HepG2 (cell line): ENCODE results near the gene KMT2B. TPM values are rescaled to one million over a fixed set of nuclear protein-coding genes. Genes with fewer than 3 reads are reported as not detected.

Source experiments
- ELF1 ChIP-seq: sonication (generic); formaldehyde crosslinking; IDR thresholded peaks from 2 replicates; pipeline ENCODE4 v1.4.0; 2020; ENCODE audit warnings: missing genetic modification reagents
- HIVEP1 ChIP-seq: sonication (generic); formaldehyde crosslinking; IDR thresholded peaks from 2 replicates; pipeline ENCODE4 v1.4.0; 2020; ENCODE audit warnings: mild to moderate bottlenecking, missing genetic modification reagents
- IRF2 ChIP-seq: IDR thresholded peaks from 2 replicates; pipeline ENCODE4 v1.6.1; 2018; ENCODE audit warnings: missing genetic modification reagents, missing compliant biosample characterization
- LCORL ChIP-seq, 2 experiments: fragments of 450-650 bp in 1 of 2; sonication (generic) in 1 of 2; formaldehyde crosslinking in 1 of 2; IDR thresholded peaks; 2 replicates each; pipeline versions ENCODE4 v1.5.0 to v1.6.1; 2017 to 2020; ENCODE audit warnings: antibody characterized with exemption in 1 of 2, missing genetic modification reagents in 1 of 2
- PAF1 ChIP-seq: IDR thresholded peaks from 2 replicates; pipeline ENCODE4 v1.6.1; 2016; ENCODE audit warnings: missing genetic modification reagents, missing compliant biosample characterization
- PPARG ChIP-seq: conservative IDR thresholded peaks from 2 replicates; pipeline ENCODE4 v1.6.1; 2016; ENCODE audit warnings: missing biosample characterization, missing genetic modification reagents
- RFX3 ChIP-seq: IDR thresholded peaks from 2 replicates; pipeline ENCODE4 v1.6.1; 2016; ENCODE audit warnings: missing biosample characterization, missing genetic modification reagents
- SAP130 ChIP-seq: IDR thresholded peaks from 2 replicates; pipeline ENCODE4 v1.6.1; 2016; ENCODE audit warnings: low read depth
- SIX4 ChIP-seq: sonication (generic); formaldehyde crosslinking; IDR thresholded peaks from 2 replicates; pipeline ENCODE4 v1.4.0; 2020; ENCODE audit warnings: missing genetic modification reagents
- TBP ChIP-seq: sonication (generic); formaldehyde crosslinking; IDR thresholded peaks from 2 replicates; pipeline ENCODE4 v1.5.0; 2020; ENCODE audit warnings: missing genetic modification reagents
- TCF12 ChIP-seq, 2 experiments: fragments of 450-650 bp in 1 of 2; sonication (generic) in 1 of 2; formaldehyde crosslinking in 1 of 2; IDR thresholded peaks; 2 replicates each; pipeline versions ENCODE4 v1.6.1 to v1.8.0; 2017 to 2022; ENCODE audit warnings: antibody characterized with exemption in 1 of 2, mild to moderate bottlenecking in 1 of 2, missing genetic modification reagents in 1 of 2, moderate library complexity in 1 of 2
- ZMYM2 ChIP-seq: sonication (generic); formaldehyde crosslinking; IDR thresholded peaks from 2 replicates; pipeline ENCODE4 v1.8.0; 2022; ENCODE audit warnings: mild to moderate bottlenecking, missing genetic modification reagents
- ZNF264 ChIP-seq: sonication (generic); formaldehyde crosslinking; IDR thresholded peaks from 2 replicates; pipeline ENCODE4 v1.4.0; 2020; ENCODE audit warnings: missing genetic modification reagents
- ZNF543 ChIP-seq: sonication (generic); formaldehyde crosslinking; IDR thresholded peaks from 2 replicates; pipeline ENCODE4 v1.4.0; 2020; ENCODE audit warnings: mild to moderate bottlenecking, missing genetic modification reagents
- ZNF737 ChIP-seq: sonication (generic); formaldehyde crosslinking; IDR thresholded peaks from 2 replicates; pipeline ENCODE4 v1.5.0; 2020; ENCODE audit warnings: missing genetic modification reagents, mild to moderate bottlenecking, borderline replicate concordance
- ZNF746 ChIP-seq: sonication (generic); formaldehyde crosslinking; IDR thresholded peaks from 2 replicates; pipeline ENCODE4 v1.8.0; 2022; ENCODE audit warnings: mild to moderate bottlenecking, missing genetic modification reagents
- polyA plus RNA-seq, 8 experiments: library from polyadenylated mRNA; depleted of rRNA in 3 of 8; stranded (reverse) in 7 of 8; unstranded in 1 of 8; fragments of >200 nt; fragmentation: Illumina TruSeq in 4 of 8; extraction: Trizol in 4 of 8; gene quantifications; 2 replicates each; pipeline versions ENCODE4 v1.2.1 to v1.2.3, GENCODE V29; 2011 to 2016; ENCODE audit warnings: low read depth in 4 of 8, missing spikeins in 1 of 8, mixed read lengths in 1 of 8; ENCODE audit not compliant: insufficient read depth in 1 of 8
- total RNA-seq, 5 experiments: library from RNA; depleted of rRNA; stranded (reverse); fragments of >200 nt; fragmentation: Illumina TruSeq; extraction: Trizol; gene quantifications; 2 replicates each; pipeline ENCODE4 v1.2.3, GENCODE V29; 2016; ENCODE audit warnings: low read depth in 1 of 5
- TF ChIP-seq, protein P1 (sequence below): sonication (generic); formaldehyde crosslinking; IDR thresholded peaks from 2 replicates; pipeline ENCODE4 v1.4.0; 2020; ENCODE audit warnings: low read depth, missing genetic modification reagents
- TF ChIP-seq, protein P2 (sequence below): sonication (generic); formaldehyde crosslinking; IDR thresholded peaks from 2 replicates; pipeline ENCODE4 v1.5.0; 2020; ENCODE audit warnings: missing genetic modification reagents, mild to moderate bottlenecking, borderline replicate concordance
- TF ChIP-seq, protein P3 (sequence below): sonication (generic); formaldehyde crosslinking; IDR thresholded peaks from 2 replicates; pipeline ENCODE4 v1.5.0; 2020; ENCODE audit warnings: mild to moderate bottlenecking, missing genetic modification reagents, moderate library complexity
- TF ChIP-seq, protein P4 (sequence below): sonication (generic); formaldehyde crosslinking; IDR thresholded peaks from 2 replicates; pipeline ENCODE4 v1.5.0; 2020; ENCODE audit warnings: mild to moderate bottlenecking, missing genetic modification reagents
- TF ChIP-seq, protein P5 (sequence below): sonication (generic); formaldehyde crosslinking; IDR thresholded peaks from 2 replicates; pipeline ENCODE4 v1.5.1; 2020; ENCODE audit warnings: missing genetic modification reagents, mild to moderate bottlenecking, borderline replicate concordance

Gene KMT2B
- total and polyA plus RNA-seq, 2 of the 13 experiments (the other 11 are each of a cell fraction or from before 2014, with no cell fraction given): 6.2 to 16.9 TPM

DNA sequence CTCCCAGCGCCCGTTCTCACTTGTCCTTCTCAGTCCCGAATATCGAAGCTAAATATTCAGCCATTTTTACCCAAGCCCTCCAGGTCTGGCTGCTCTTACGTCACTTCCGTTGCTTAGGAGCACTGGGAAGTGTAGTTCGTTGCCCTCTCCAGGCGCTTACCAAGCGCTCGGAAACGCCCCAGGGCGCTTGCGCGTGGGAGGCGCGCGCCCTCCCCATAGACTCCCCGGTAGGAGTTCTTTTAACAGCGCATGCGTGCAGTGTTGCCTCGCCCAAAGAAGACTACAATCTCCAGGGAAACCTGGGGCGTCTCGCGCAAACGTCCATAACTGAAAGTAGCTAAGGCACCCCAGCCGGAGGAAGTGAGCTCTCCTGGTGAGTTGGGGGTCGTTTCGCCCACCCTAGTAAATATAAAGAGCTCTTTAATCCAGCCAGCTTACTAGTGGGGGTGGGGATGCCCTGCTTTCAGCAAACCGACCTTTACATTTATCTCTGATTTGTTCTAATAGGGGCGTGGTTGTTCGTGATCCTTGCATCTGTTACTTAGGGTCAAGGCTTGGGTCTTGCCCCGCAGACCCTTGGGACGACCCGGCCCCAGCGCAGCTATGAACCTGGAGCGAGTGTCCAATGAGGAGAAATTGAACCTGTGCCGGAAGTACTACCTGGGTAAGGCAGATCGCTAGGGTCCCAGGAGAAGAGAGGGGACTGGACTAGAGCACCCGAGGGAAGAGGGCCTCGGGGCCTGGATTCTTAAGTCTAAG, 27.7 kb downstream of the KMT2B start, which contains the start of the genes PSENEN and U2AF1L4 (continued):
- TF ChIP-seq, protein P1, sequence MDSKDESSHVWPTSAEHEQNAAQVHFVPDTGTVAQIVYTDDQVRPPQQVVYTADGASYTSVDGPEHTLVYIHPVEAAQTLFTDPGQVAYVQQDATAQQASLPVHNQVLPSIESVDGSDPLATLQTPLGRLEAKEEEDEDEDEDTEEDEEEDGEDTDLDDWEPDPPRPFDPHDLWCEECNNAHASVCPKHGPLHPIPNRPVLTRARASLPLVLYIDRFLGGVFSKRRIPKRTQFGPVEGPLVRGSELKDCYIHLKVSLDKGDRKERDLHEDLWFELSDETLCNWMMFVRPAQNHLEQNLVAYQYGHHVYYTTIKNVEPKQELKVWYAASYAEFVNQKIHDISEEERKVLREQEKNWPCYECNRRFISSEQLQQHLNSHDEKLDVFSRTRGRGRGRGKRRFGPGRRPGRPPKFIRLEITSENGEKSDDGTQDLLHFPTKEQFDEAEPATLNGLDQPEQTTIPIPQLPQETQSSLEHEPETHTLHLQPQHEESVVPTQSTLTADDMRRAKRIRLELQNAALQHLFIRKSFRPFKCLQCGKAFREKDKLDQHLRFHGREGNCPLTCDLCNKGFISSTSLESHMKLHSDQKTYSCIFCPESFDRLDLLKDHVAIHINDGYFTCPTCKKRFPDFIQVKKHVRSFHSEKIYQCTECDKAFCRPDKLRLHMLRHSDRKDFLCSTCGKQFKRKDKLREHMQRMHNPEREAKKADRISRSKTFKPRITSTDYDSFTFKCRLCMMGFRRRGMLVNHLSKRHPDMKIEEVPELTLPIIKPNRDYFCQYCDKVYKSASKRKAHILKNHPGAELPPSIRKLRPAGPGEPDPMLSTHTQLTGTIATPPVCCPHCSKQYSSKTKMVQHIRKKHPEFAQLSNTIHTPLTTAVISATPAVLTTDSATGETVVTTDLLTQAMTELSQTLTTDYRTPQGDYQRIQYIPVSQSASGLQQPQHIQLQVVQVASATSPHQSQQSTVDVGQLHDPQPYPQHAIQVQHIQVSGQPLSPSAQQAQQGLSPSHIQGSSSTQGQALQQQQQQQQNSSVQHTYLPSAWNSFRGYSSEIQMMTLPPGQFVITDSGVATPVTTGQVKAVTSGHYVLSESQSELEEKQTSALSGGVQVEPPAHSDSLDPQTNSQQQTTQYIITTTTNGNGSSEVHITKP: no peak
- TF ChIP-seq, protein P2, sequence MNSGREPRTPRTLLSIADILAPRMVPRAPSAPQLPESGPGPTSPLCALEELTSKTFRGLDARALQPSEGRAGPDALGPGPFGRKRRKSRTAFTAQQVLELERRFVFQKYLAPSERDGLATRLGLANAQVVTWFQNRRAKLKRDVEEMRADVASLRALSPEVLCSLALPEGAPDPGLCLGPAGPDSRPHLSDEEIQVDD (CRISPR knock-in tag): no peak
- no peak; the same call in 1 of the 2 replicates for TF ChIP-seq ELF1 (CRISPR knock-in tag)
- TF ChIP-seq RFX3 (CRISPR knock-in tag): peak; percentile 72
- TF ChIP-seq SAP130: peak; percentile 82
- no peak for TF ChIP-seq ZNF737 (CRISPR knock-in tag)
- TF ChIP-seq, protein P3, sequence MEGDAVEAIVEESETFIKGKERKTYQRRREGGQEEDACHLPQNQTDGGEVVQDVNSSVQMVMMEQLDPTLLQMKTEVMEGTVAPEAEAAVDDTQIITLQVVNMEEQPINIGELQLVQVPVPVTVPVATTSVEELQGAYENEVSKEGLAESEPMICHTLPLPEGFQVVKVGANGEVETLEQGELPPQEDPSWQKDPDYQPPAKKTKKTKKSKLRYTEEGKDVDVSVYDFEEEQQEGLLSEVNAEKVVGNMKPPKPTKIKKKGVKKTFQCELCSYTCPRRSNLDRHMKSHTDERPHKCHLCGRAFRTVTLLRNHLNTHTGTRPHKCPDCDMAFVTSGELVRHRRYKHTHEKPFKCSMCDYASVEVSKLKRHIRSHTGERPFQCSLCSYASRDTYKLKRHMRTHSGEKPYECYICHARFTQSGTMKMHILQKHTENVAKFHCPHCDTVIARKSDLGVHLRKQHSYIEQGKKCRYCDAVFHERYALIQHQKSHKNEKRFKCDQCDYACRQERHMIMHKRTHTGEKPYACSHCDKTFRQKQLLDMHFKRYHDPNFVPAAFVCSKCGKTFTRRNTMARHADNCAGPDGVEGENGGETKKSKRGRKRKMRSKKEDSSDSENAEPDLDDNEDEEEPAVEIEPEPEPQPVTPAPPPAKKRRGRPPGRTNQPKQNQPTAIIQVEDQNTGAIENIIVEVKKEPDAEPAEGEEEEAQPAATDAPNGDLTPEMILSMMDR: no peak
- no peak for TF ChIP-seq ZNF264 (CRISPR knock-in tag)
- TF ChIP-seq, protein P4, sequence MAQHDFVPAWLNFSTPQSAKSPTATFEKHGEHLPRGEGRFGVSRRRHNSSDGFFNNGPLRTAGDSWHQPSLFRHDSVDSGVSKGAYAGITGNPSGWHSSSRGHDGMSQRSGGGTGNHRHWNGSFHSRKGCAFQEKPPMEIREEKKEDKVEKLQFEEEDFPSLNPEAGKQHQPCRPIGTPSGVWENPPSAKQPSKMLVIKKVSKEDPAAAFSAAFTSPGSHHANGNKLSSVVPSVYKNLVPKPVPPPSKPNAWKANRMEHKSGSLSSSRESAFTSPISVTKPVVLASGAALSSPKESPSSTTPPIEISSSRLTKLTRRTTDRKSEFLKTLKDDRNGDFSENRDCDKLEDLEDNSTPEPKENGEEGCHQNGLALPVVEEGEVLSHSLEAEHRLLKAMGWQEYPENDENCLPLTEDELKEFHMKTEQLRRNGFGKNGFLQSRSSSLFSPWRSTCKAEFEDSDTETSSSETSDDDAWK: no peak
- no peak for TF ChIP-seq ZNF746 (CRISPR knock-in tag)
- TF ChIP-seq PAF1 (CRISPR knock-in tag): no peak
- no peak for TF ChIP-seq SIX4
- TF ChIP-seq IRF2 (CRISPR knock-in tag): peak; percentile 73; the same call in 1 of the 2 replicates
- no peak for TF ChIP-seq TBP (CRISPR knock-in tag)
- TF ChIP-seq TCF12 (IDR thresholded peaks at IDR 0.05): no peak
- TF ChIP-seq TCF12 (CRISPR knock-in tag; IDR thresholded peaks at IDR 0.05): no peak
- TF ChIP-seq ZMYM2 (CRISPR knock-in tag): no peak
- TF ChIP-seq ZNF543 (CRISPR knock-in tag): no peak
- no peak for TF ChIP-seq HIVEP1
- TF ChIP-seq PPARG: no peak
- TF ChIP-seq, protein P5, sequence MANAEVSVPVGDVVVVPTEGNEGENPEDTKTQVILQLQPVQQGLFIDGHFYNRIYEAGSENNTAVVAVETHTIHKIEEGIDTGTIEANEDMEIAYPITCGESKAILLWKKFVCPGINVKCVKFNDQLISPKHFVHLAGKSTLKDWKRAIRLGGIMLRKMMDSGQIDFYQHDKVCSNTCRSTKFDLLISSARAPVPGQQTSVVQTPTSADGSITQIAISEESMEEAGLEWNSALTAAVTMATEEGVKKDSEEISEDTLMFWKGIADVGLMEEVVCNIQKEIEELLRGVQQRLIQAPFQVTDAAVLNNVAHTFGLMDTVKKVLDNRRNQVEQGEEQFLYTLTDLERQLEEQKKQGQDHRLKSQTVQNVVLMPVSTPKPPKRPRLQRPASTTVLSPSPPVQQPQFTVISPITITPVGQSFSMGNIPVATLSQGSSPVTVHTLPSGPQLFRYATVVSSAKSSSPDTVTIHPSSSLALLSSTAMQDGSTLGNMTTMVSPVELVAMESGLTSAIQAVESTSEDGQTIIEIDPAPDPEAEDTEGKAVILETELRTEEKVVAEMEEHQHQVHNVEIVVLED (CRISPR knock-in tag): peak; percentile 75
- TF ChIP-seq LCORL (IDR thresholded peaks at IDR 0.05): no peak
- no peak for TF ChIP-seq LCORL (CRISPR knock-in tag; IDR thresholded peaks at IDR 0.05)
